Loucy (cell line): ENCODE data around the gene CDCA4.

Experiments used
- H2AFZ ChIP-seq: fragments of 200-600 bp; sonication (generic); 2 replicates; pipeline ENCODE4 v1.6.0; 2016; ENCODE audit warnings: antibody characterized with exemption, mild to moderate bottlenecking, low read length, moderate library complexity
- H3F3A ChIP-seq: fragments of 200-600 bp; 2 replicates; pipeline ENCODE4 v1.6.0; 2016; ENCODE audit warnings: antibody characterized with exemption, low read depth, mild to moderate bottlenecking
- H3K27me3 ChIP-seq: fragments of 200-600 bp; sonication (generic); 2 replicates; pipeline ENCODE4 v1.6.1; 2014; ENCODE audit warnings: low read length, mild to moderate bottlenecking; ENCODE audit not compliant: insufficient read depth, poor library complexity, severe bottlenecking
- H3K36me3 ChIP-seq: fragments of 200-600 bp; sonication (generic); 2 replicates; pipeline ENCODE4 v1.6.1; 2016; ENCODE audit warnings: low read length; ENCODE audit not compliant: insufficient read depth
- H3K4me1 ChIP-seq: fragments of 200-600 bp; sonication (generic); 2 replicates; pipeline ENCODE4 v1.5.1; 2014; ENCODE audit warnings: low read length, mild to moderate bottlenecking; ENCODE audit not compliant: insufficient read depth, poor library complexity, severe bottlenecking
- H3K4me2 ChIP-seq: fragments of 200-600 bp; sonication (generic); 2 replicates; pipeline ENCODE4 v1.6.0; 2014; ENCODE audit warnings: antibody characterized with exemption, low read length, low read depth, mild to moderate bottlenecking; ENCODE audit not compliant: poor library complexity, severe bottlenecking
- H3K4me3 ChIP-seq: fragments of 200-600 bp; sonication (generic); 2 replicates; pipeline ENCODE4 v1.5.1; 2014; ENCODE audit warnings: low read length, mild to moderate bottlenecking, mixed read lengths; ENCODE audit not compliant: poor library complexity, severe bottlenecking
- H3K79me2 ChIP-seq: fragments of 200-600 bp; sonication (generic); 2 replicates; pipeline ENCODE4 v1.6.1; 2014; ENCODE audit warnings: low read length; ENCODE audit not compliant: insufficient read depth
- H3K9ac ChIP-seq: fragments of 200-600 bp; sonication (generic); 2 replicates; pipeline ENCODE4 v1.6.0; 2014; ENCODE audit warnings: mild to moderate bottlenecking, low read depth, low read length, moderate library complexity; ENCODE audit not compliant: poor library complexity, severe bottlenecking
- H3K9me2 ChIP-seq: fragments of 200-600 bp; sonication (generic); replicated peaks from 2 replicates; pipeline ENCODE4 v1.6.1; 2016; ENCODE audit warnings: low read depth, low read length, mixed read lengths
- H3K9me3 ChIP-seq: fragments of 200-600 bp; sonication (generic); 2 replicates; pipeline ENCODE4 v1.6.1; 2014; ENCODE audit warnings: mild to moderate bottlenecking, antibody characterized with exemption, low read length, low read depth; ENCODE audit not compliant: insufficient read depth
- H4K20me1 ChIP-seq: fragments of 200-600 bp; sonication (generic); 2 replicates; pipeline ENCODE4 v1.6.0; 2014; ENCODE audit warnings: antibody characterized with exemption, low read length, mild to moderate bottlenecking; ENCODE audit not compliant: insufficient read depth, poor library complexity, severe bottlenecking
- CTCF ChIP-seq: fragments of 200-600 bp; sonication (generic); conservative IDR thresholded peaks from 2 replicates; pipeline ENCODE4 v1.5.1; 2014; ENCODE audit warnings: mild to moderate bottlenecking, antibody characterized with exemption, low read length
- EZH2phosphoT487 ChIP-seq: fragments of 200-600 bp; IDR thresholded peaks from 2 replicates; pipeline ENCODE4 v1.6.1; 2018; ENCODE audit warnings: antibody characterized with exemption, mild to moderate bottlenecking, moderate library complexity, borderline replicate concordance

The CDCA4 gene

GRCh38 chr14:105050551-105050897 lies 29.6 kb upstream of the CDCA4 start:
- H3K27me3 ChIP-seq, result no peaks in the 10 kb centered on the region
- H3K36me3 ChIP-seq, result no peaks in the 10 kb centered on the region
- no peaks in the 10 kb centered on the region for H4K20me1 ChIP-seq
- no peak overlapping the region for H3K4me3 ChIP-seq
- no peak overlapping the region for H3K9ac ChIP-seq
- no peak overlapping the region for H3K4me2 ChIP-seq
- no peak for TF ChIP-seq EZH2phosphoT487
- TF ChIP-seq CTCF, result no peak
- no peaks in the 10 kb centered on the region for H3K9me3 ChIP-seq
- no peak overlapping the region for H2AFZ ChIP-seq
- no peaks in the 10 kb centered on the region for H3K9me2 ChIP-seq
- H3F3A ChIP-seq, result no peaks in the 10 kb centered on the region
- H3K4me1 ChIP-seq, result no peaks in the 10 kb centered on the region
- no peaks in the 10 kb centered on the region for H3K79me2 ChIP-seq

GRCh38 chr14:105049753-105050550 lies 29.1 kb upstream of the CDCA4 start:
- H3K9me2 ChIP-seq, result no peaks in the 10 kb centered on the region
- H3K79me2 ChIP-seq, result no peaks in the 10 kb centered on the region
- TF ChIP-seq EZH2phosphoT487, result no peak
- TF ChIP-seq CTCF, result no peak
- no peak overlapping the region for H2AFZ ChIP-seq
- H3K9ac ChIP-seq, result no peak overlapping the region
- H3K9me3 ChIP-seq, result no peaks in the 10 kb centered on the region
- H3K4me1 ChIP-seq, result no peaks in the 10 kb centered on the region
- H3K4me3 ChIP-seq, result no peak overlapping the region
- no peaks in the 10 kb centered on the region for H3F3A ChIP-seq
- no peak overlapping the region for H3K4me2 ChIP-seq
- no peaks in the 10 kb centered on the region for H4K20me1 ChIP-seq
- H3K27me3 ChIP-seq, result no peaks in the 10 kb centered on the region
- no peaks in the 10 kb centered on the region for H3K36me3 ChIP-seq

GRCh38 chr14:105047283-105048016 lies 26.6 kb upstream of the CDCA4 start:
- Histone ChIP-seq H2AFZ (no peak overlapping the region), H3K9me3 (no peaks in the 10 kb centered on the region), H3F3A (no peaks in the 10 kb centered on the region), H3K4me3 (no peak overlapping the region), H3K79me2 (no peaks in the 10 kb centered on the region), H3K36me3 (no peaks in the 10 kb centered on the region), H4K20me1 (no peaks in the 10 kb centered on the region), H3K9me2 (no peaks in the 10 kb centered on the region), H3K4me2 (no peak overlapping the region), H3K4me1 (no peaks in the 10 kb centered on the region), H3K27me3 (no peaks in the 10 kb centered on the region), H3K9ac (no peak overlapping the region)
- TF ChIP-seq CTCF (no peak), EZH2phosphoT487 (no peak)
